ENCODE data around the gene C2orf49. TPM values are rescaled to one million over a fixed set of nuclear protein-coding genes. Genes with fewer than 3 reads are reported as not detected.

C2orf49 gene
- total and polyA plus RNA-seq, 9 of the 15 experiments (the other 6 are each of a cell fraction or from before 2014, with no cell fraction given) = 17.9 to 38.2 (median 25.6) TPM

Other genes with a start within 250 kb of the C2orf49 start
- gene GPR45, start 95.8 kb upstream of the C2orf49 start, total RNA-seq (2014; rRNA removed) = not detected in 2 replicates
- gene GPR45, start 95.8 kb upstream of the C2orf49 start, total RNA-seq (2014; rRNA removed; fragmentation: Illumina TruSeq; extraction: Trizol) = not detected in 2 replicates
- gene GPR45, start 95.8 kb upstream of the C2orf49 start, total RNA-seq (2015; rRNA removed; fragmentation: Illumina TruSeq; extraction: Trizol) = not detected in 2 replicates
- not detected in 2 replicates for gene GPR45, start 95.8 kb upstream of the C2orf49 start, total RNA-seq (2021)
- not detected in 2 replicates for gene GPR45, start 95.8 kb upstream of the C2orf49 start, polyA plus RNA-seq (2011; rRNA removed)
- not detected in 2 replicates for gene GPR45, start 95.8 kb upstream of the C2orf49 start, polyA plus RNA-seq (2014; fragmentation: Illumina TruSeq; extraction: Trizol)
- not detected for gene GPR45, start 95.8 kb upstream of the C2orf49 start, polyA plus RNA-seq (2014; fragmentation: Nextera tagmentation; extraction: Ambion mirVana)
- not detected in 2 replicates for gene GPR45, start 95.8 kb upstream of the C2orf49 start, polyA plus RNA-seq (2014; rRNA removed)
- 12.2 and 14.8 TPM in 2 replicates for gene TGFBRAP1, start 7.8 kb upstream of the C2orf49 start, total RNA-seq (2014; rRNA removed)
- 10.1 and 11.0 TPM in 2 replicates for gene TGFBRAP1, start 7.8 kb upstream of the C2orf49 start, total RNA-seq (2014; rRNA removed; fragmentation: Illumina TruSeq; extraction: Trizol)
- gene TGFBRAP1, start 7.8 kb upstream of the C2orf49 start, total RNA-seq (2015; rRNA removed; fragmentation: Illumina TruSeq; extraction: Trizol) = 12.8 and 13.0 TPM in 2 replicates
- gene TGFBRAP1, start 7.8 kb upstream of the C2orf49 start, total RNA-seq (2021) = 18.0 and 19.6 TPM in 2 replicates
- 8.9 TPM in 2 replicates for gene TGFBRAP1, start 7.8 kb upstream of the C2orf49 start, polyA plus RNA-seq (2011; rRNA removed)
- gene TGFBRAP1, start 7.8 kb upstream of the C2orf49 start, polyA plus RNA-seq (2014; fragmentation: Illumina TruSeq; extraction: Trizol) = 15.5 and 16.0 TPM in 2 replicates
- gene TGFBRAP1, start 7.8 kb upstream of the C2orf49 start, polyA plus RNA-seq (2014; fragmentation: Nextera tagmentation; extraction: Ambion mirVana) = 1 to 10 TPM; 3.7 to 4.3 TPM
- gene TGFBRAP1, start 7.8 kb upstream of the C2orf49 start, polyA plus RNA-seq (2014; rRNA removed) = 10.5 and 13.8 TPM in 2 replicates
- 24.9 and 30.4 TPM in 2 replicates for gene FHL2, start 61.5 kb downstream of the C2orf49 start, total RNA-seq (2014; rRNA removed)
- 20.4 and 23.9 TPM in 2 replicates for gene FHL2, start 61.5 kb downstream of the C2orf49 start, total RNA-seq (2014; rRNA removed; fragmentation: Illumina TruSeq; extraction: Trizol)
- gene FHL2, start 61.5 kb downstream of the C2orf49 start, total RNA-seq (2015; rRNA removed; fragmentation: Illumina TruSeq; extraction: Trizol) = 13.9 and 14.4 TPM in 2 replicates
- gene FHL2, start 61.5 kb downstream of the C2orf49 start, total RNA-seq (2021) = 31.4 and 33.6 TPM in 2 replicates
- 7.5 and 24.2 TPM in 2 replicates for gene FHL2, start 61.5 kb downstream of the C2orf49 start, polyA plus RNA-seq (2011; rRNA removed)
- 31.3 and 33.1 TPM in 2 replicates for gene FHL2, start 61.5 kb downstream of the C2orf49 start, polyA plus RNA-seq (2014; fragmentation: Illumina TruSeq; extraction: Trizol)
- gene FHL2, start 61.5 kb downstream of the C2orf49 start, polyA plus RNA-seq (2014; fragmentation: Nextera tagmentation; extraction: Ambion mirVana) = 10 to 100 TPM; 13.7 to 16.6 TPM
- 32.5 and 34.5 TPM in 2 replicates for gene FHL2, start 61.5 kb downstream of the C2orf49 start, polyA plus RNA-seq (2014; rRNA removed)

Measured in K562 (cell line).